Aorta (tissue), 5 donors: ENCODE data around the gene MEOX1. TPM values are rescaled to one million over a fixed set of nuclear protein-coding genes. Genes with fewer than 3 reads are reported as not detected.

Experiments
- ATAC-seq: fragments of 200-7000 bp; cut with Tn5 transposase; one replicate; pipeline ENCODE4 v1.9.1; 2022; ENCODE audit warnings: moderate library complexity; ENCODE audit not compliant: low FRiP score
- DNase-seq, 2 donors: peaks; one replicate each; pipeline ENCODE4 v3.0.0-alpha.2; 2020
- H3K27ac ChIP-seq, 2 donors: one replicate each; pipeline ENCODE4 v1.5.1; 2013; ENCODE audit warnings: low read length in 2 of 2, mild to moderate bottlenecking in 2 of 2, moderate library complexity in 2 of 2, control low read depth in 1 of 2, inconsistent platforms in 1 of 2, low read depth in 1 of 2
- H3K27me3 ChIP-seq, 2 donors: one replicate each; pipeline ENCODE4 v1.6.1; 2013; ENCODE audit warnings: control low read depth in 1 of 2, low read length in 1 of 2, mild to moderate bottlenecking in 1 of 2, moderate library complexity in 1 of 2; ENCODE audit not compliant: insufficient read depth in 2 of 2, control insufficient read depth in 1 of 2
- H3K36me3 ChIP-seq, 2 donors: one replicate each; pipeline ENCODE4 v1.6.1; 2013; ENCODE audit warnings: control low read depth in 1 of 2, low read length in 1 of 2, mild to moderate bottlenecking in 1 of 2; ENCODE audit not compliant: insufficient read depth in 2 of 2, control insufficient read depth in 1 of 2
- H3K4me1 ChIP-seq, 2 donors: one replicate each; pipeline ENCODE4 v1.6.1; 2013; ENCODE audit warnings: low read length in 2 of 2, control low read depth in 1 of 2, mild to moderate bottlenecking in 1 of 2, moderate library complexity in 1 of 2; ENCODE audit not compliant: insufficient read depth in 2 of 2, control insufficient read depth in 1 of 2
- H3K4me3 ChIP-seq, 2 donors: one replicate each; pipeline ENCODE4 v1.5.1; 2013; ENCODE audit warnings: low read length in 2 of 2, control low read depth in 1 of 2, mild to moderate bottlenecking in 1 of 2
- H3K9me3 ChIP-seq: one replicate; pipeline ENCODE4 v1.6.1; 2013; ENCODE audit warnings: mild to moderate bottlenecking, low read length; ENCODE audit not compliant: control insufficient read depth
- WGBS, 2 donors: extraction: QIAGEN DNeasy Blood & Tissue Kit; methylation state at CpG; one replicate each; pipeline ENCODE4 v1.1.7; 2013; 5-methylcytosine and 5-hydroxymethylcytosine counted together
- intact Hi-C, 2 donors: fragments of 100-400 bp; cut with DNase I; formaldehyde crosslinking; loops; one replicate each; pipeline versions ENCODE4 v1.14.2 to v1.15.0; 2022
- polyA plus RNA-seq, 2 donors: library from polyadenylated mRNA; stranded (reverse); fragments of 200-250 nt; gene quantifications; one replicate each; pipeline ENCODE4 v1.2.3, GENCODE V29; 2013
- total RNA-seq, 2 donors: library from RNA; stranded (reverse); fragmentation: NEBNext Ultra II Directional; extraction: Animal tissue kit (Norgen Biotek cat#: 25700); gene quantifications; one replicate each; pipeline ENCODE4 v1.2.1, GENCODE V29; 2021
- donor health status: healthy with polysubstance abuse.
- donor health status: Bipolar disorder and iron deficiency.
- donor health status: DM: no; HTN: no; CAD: no.
- donor health status: DM: no; HTN: no; CAD: no.
- donor health status: DM: yes; HTN: yes; CAD: no.

MEOX1 gene
- total and polyA plus RNA-seq, 4 donors: 0.41 to 32.9 (median 3.7) TPM

DNA sequence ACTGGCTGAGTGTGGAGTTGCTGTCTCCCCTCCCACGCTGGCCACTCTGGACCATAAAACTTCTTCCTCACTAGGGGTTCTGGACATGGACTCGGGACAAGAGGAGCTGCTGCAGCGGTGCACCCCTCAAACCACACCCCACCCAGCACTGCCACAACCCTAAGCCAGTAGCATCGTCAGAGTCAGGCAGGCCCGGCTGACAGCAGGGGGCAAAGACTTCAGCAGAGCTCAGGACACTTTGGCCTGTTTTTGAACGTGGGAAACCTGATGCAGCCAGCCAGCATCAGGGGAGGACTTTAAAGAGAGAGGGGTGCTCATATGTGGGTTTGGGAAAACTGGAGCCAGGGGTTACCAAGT lies 9.6 kb downstream of the MEOX1 start:
- H3K27me3 ChIP-seq: no peaks in the 10 kb centered on the region
- no peak overlapping the region for H3K4me3 ChIP-seq
- no peaks in the 10 kb centered on the region for H3K4me1 ChIP-seq

DNA sequence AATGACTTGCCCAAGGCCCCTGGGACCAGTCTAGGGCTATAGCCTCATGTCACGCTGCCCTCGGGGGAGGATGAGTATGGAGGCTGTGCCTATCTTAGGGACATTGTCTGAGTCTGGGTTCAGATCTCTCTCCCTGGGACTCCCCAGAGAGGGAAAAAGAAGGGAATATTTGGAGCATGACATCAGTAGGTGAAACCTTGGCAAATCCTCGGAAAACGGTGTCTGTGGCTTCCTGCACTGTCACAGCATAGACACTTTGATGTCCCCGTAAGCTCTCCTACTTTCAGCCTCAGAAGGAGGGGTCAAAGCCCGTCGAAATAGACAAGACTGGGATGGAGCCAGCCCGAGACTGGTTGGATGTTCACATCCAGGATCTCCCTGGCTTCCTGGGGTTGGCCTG lies 11.3 kb downstream of the MEOX1 start:
- 83 to 84% methylated on average over 7 to 8 of the region's 8 CpGs for WGBS, 2 donors
- DNase-seq (no peak), ATAC-seq (no peak)
- Histone ChIP-seq H3K27me3 (no peaks in the 10 kb centered on the region), H3K36me3 (no peaks in the 10 kb centered on the region), H3K27ac (no peak overlapping the region), H3K4me1 (no peaks in the 10 kb centered on the region), H3K9me3 (no peaks in the 10 kb centered on the region), H3K4me3 (no peak overlapping the region)
- intact Hi-C loops: no loop called here

More for the DNA sequence above, 9.6 kb downstream of the MEOX1 start:
- DNase-seq: no peak
- Histone ChIP-seq H3K36me3 (no peaks in the 10 kb centered on the region), H3K27ac (no peak overlapping the region), H3K9me3 (no peaks in the 10 kb centered on the region)
- no peak for ATAC-seq
- intact Hi-C loops: no loop called here
- WGBS, 2 donors: 67 to 74% methylated on average over 6 of the region's 6 CpGs

DNA sequence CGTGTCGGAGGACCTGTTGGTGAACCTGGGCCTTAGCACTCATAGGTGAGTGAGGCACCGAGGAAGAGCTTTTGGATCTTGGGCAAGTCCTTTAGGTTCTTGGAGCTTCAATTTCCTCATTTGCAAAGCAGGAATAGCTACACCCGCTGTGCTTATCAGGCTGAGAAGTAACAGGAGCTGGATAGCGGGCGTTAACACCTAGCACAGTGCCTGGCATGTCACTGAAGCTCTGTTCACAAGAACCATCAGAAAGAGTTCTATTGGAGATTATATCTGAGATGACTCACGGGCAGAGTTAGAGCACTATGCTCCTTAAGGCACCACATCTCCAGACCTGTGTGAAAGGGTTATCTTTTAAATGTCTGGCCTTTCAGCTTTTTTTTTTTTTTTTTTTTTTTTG lies 12.8 kb downstream of the MEOX1 start:
- Histone ChIP-seq H3K4me3 (no peak overlapping the region), H3K27ac (no peak overlapping the region), H3K27me3 (no peaks in the 10 kb centered on the region), H3K36me3 (no peaks in the 10 kb centered on the region), H3K4me1 (no peaks in the 10 kb centered on the region), H3K9me3 (no peaks in the 10 kb centered on the region)
- intact Hi-C loops: no loop called here
- 91 to 93% methylated on average over 7 of the region's 7 CpGs for WGBS, 2 donors
- ATAC-seq (no peak), DNase-seq (no peak)

DNA sequence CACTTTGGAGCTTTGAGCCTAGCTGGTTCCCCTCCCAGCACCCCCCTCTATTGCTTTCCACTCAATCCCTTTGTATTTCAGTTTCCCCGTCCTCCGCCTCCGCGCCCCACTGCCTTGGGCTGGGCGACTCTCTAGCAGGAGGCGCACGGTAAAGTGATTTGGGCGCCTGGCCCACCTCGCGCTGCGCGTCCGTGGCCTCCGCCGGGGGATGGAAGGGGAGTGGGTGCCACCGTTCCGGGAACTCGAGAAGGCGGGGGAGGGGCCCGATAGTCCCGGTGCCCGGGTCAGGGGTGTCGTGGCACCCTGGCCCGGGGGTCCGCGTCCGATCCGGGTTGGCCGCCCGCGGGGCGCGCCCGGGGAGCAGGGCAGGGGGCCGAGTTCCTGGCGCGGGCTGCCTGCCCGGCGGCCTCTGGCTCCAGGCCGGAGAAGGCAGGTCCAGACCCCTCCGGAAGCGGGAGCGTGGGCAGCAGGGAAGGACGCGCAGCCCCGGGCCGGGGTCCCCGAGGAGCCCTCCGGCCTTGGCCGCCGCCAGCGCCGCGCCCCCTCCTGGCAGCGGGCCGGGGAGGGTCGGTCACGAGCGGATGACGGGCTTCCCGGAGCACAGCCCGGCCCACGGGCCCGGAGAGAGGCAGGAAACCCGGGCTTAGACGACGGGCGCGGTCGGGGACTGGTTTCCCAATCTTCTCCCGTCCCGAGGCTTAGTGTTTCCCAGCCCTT lies 15.8 kb downstream of the MEOX1 start:
- DNase-seq: peak; percentile 86 to 92
- H3K36me3 ChIP-seq: no peaks in the 10 kb centered on the region
- 0 to 2% methylated on average over 62 to 72 of the region's 72 CpGs for WGBS, 2 donors
- H3K27ac ChIP-seq: no peak overlapping the region
- peak overlapping the region; percentile 29 to 44 for H3K4me3 ChIP-seq
- H3K4me1 ChIP-seq: no peaks in the 10 kb centered on the region
- ATAC-seq: peak; percentile 86
- no peaks in the 10 kb centered on the region for H3K9me3 ChIP-seq
- H3K27me3 ChIP-seq: no peaks in the 10 kb centered on the region
- intact Hi-C loops: no loop called here

DNA sequence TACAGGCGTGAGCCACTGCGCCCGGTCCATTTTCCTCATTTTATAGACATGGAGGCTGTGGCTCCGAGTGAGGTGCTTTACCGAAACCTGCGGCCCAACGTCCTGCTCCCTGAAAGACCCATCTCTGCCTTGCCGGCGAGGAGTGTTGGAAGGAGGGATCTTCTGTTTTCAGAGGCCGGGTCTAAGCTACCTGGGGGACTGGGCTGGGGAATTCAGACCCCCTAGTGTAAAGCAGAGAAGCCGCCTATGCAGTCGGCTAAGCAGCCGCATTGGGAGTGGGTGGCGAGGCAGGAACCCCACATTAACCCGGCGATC lies 16.3 kb downstream of the MEOX1 start:
- no peak for DNase-seq
- H3K9me3 ChIP-seq: no peaks in the 10 kb centered on the region
- H3K27me3 ChIP-seq: no peaks in the 10 kb centered on the region
- no peak overlapping the region for H3K27ac ChIP-seq
- no peaks in the 10 kb centered on the region for H3K36me3 ChIP-seq
- intact Hi-C loops: no loop called here
- no peaks in the 10 kb centered on the region for H3K4me1 ChIP-seq
- WGBS, 2 donors: 81 to 82% methylated on average over 16 of the region's 16 CpGs
- H3K4me3 ChIP-seq: peak overlapping the region in 1 of 2 donors; percentile 44
- ATAC-seq: peak; percentile 3

DNA sequence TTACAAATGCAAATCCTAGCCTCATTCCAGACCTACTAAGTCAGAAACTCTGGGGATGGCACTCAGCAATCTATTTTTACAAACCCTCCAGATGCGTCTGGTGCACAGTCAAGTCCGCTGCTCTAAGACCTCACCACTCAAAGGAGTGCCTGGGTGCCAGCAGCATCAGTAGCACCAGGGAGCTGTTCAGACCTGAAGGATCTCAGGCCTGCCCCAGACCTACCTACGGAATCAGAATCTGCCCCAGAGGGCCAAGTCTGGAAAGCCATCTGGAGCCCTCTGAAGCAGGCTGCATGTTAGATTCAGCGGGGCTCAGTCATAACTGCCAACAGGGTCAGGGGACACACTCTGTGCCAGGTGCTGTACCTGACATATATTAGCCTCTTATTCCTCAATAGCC lies 17.6 kb downstream of the MEOX1 start:
- Histone ChIP-seq H3K27ac (no peak overlapping the region), H3K36me3 (no peaks in the 10 kb centered on the region), H3K9me3 (no peaks in the 10 kb centered on the region), H3K27me3 (no peaks in the 10 kb centered on the region), H3K4me3 (no peak overlapping the region), H3K4me1 (no peaks in the 10 kb centered on the region)
- no peak for ATAC-seq
- 86 to 88% methylated on average over 4 of the region's 4 CpGs for WGBS, 2 donors
- intact Hi-C loops: no loop called here
- no peak for DNase-seq

DNA sequence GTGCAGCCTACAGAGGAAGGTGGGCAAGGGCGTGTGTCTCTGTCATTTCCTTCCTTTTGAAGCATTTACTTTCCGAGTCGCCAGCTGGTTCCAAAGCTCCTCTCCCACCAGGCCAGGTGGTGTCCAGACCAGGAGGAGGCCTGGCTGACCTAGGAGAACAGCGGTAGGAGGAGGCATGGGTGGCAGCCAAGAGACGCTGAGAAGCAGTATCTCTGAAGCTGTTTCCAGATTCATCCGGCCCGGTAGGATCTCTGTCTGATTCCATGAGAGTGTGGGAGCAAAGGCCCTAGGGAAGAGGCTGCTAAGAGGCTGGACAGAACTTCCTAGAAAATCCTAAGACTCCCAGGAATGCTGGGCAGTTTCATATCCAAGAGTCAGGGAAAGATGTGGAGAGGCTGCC lies 20.3 kb downstream of the MEOX1 start:
- no peak overlapping the region for H3K27ac ChIP-seq
- DNase-seq (no peak), ATAC-seq (no peak)
- H3K4me3 ChIP-seq: no peak overlapping the region
- H3K9me3 ChIP-seq: no peaks in the 10 kb centered on the region
- intact Hi-C loops: no loop called here
- WGBS, 2 donors: 81 to 85% methylated on average over 7 of the region's 7 CpGs
- H3K27me3 ChIP-seq: no peaks in the 10 kb centered on the region
- no peaks in the 10 kb centered on the region for H3K36me3 ChIP-seq
- no peaks in the 10 kb centered on the region for H3K4me1 ChIP-seq

DNA sequence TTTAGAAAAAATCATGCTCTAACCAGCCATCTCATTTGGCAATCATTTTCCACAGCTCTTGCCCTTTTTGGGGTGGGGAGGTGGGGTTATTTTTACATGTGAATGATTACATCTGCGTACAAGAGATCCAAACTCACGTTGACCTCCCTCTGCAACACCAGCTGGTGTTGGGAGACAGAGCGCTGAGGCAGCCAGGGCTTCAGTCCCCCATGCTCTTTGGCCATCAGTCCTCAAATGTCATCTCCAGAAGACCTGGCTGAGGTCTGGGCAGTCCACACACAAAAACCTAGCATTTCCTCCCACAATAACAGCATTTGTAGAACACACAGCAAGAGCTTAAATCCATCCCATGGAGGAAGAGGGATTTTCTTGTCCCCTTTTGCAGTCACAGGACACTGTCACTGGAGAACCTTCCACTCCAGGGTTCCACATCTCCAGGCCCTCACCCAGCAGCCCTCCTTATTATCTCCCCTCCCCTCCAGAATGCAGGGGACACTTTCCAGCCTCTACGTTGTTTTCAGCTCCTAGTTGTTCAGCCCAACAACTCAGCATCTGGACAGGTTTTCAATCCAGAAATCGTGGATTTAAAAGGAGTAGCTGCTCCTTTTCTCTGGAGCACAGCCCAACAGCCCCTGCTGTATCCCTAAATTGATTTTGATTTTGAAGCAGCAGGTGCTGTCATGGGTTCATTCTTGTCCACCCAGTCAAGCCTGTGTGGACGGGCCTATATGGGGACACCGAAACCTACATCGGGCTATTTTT lies 21.1 kb downstream of the MEOX1 start:
- no peaks in the 10 kb centered on the region for H3K36me3 ChIP-seq
- H3K9me3 ChIP-seq: no peaks in the 10 kb centered on the region
- no peaks in the 10 kb centered on the region for H3K27me3 ChIP-seq
- no peak for ATAC-seq
- no peak for DNase-seq
- WGBS, 2 donors: 42 to 54% methylated on average over 8 of the region's 8 CpGs
- no peaks in the 10 kb centered on the region for H3K4me1 ChIP-seq
- no peak overlapping the region for H3K4me3 ChIP-seq
- no peak overlapping the region for H3K27ac ChIP-seq
- intact Hi-C loops: no loop called here
